Glomerular visceral epithelial cell (primary cell): ENCODE results near the gene CTXN3.
A peak's percentile ranks its signal among the peaks of the same experiment; 100 is the strongest.
"Not testable (repeated sequence)": the region's sequence is repeated elsewhere in the genome, so short reads cannot be mapped to it uniquely, and the experiment has no call there.

Experiments
- DNase-seq: peaks from one replicate; pipeline ENCODE4 v3.0.0-alpha.2; 2016; ENCODE audit errors: extremely low spot score

CTXN3 gene

DNA sequence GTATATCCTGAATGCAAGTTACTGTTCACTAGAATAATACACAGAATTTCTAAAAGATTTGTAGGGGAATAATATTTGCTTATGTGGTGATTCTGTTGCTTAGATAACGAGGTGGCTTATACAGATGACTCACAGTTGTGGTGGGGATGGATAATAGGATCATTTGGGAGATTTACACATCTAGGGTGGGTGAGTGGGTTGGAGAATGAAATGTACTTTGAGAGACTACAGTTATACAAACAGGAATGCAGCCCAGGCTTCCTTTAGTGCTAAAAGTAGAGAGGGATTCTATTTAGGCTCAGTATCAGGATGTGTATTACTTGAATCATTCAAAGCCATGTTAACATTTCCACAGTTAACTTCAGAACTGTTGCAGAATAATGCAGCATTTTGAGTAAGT, 1.8 kb downstream of the CTXN3 start:
- DNase-seq: peak; percentile 47

DNA sequence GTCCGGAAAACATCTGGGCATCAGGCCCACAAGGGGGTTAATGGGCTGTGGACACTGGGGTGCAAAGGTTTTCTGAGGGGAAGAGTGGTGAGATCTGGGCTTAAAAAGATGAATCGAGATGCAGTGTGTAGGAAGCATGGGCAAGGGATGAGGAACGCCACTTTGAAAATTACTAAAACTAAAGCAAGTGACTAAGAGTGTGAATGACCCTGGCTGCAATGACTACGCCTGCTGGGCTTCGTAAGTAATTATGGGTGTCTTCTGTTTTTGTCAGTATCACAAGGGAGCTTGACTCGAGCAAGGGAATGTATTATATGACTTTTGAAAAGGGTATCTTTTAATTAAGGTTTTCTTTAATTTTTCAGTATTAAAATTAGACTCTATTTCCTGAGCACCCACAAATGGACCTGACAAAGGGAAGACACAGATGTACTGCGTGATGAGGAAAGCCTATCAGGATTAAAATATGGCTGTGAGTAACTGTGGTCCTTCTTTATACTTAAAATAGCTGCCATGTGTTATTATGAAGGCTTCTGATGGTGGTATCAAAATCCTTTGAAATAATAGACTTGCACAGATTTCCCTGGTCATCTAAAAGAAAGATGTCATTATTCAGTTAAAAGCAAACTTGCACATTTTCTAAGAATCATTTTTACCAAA, 4.2 kb downstream of the CTXN3 start:
- no peak for DNase-seq

DNA sequence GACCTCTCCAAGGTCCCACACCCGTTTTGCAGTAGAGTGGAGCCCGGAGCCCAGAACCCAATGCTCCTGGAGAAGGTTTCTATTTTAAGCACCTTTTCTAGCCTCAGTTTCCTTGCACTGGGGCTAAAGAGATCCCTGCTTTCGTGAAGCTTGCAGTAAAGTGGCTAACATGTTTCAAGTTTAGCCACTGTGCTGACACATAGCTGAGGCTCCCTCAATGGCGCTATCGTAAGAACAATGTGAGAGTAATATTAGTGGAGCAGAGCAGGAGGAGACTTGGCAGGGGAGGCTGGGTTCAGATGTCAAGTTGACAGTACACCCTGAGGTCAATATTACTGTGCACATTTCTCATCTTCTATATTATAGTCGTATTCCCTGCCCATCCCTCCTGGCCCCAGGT, 7.9 kb downstream of the CTXN3 start:
- DNase-seq: no peak

DNA sequence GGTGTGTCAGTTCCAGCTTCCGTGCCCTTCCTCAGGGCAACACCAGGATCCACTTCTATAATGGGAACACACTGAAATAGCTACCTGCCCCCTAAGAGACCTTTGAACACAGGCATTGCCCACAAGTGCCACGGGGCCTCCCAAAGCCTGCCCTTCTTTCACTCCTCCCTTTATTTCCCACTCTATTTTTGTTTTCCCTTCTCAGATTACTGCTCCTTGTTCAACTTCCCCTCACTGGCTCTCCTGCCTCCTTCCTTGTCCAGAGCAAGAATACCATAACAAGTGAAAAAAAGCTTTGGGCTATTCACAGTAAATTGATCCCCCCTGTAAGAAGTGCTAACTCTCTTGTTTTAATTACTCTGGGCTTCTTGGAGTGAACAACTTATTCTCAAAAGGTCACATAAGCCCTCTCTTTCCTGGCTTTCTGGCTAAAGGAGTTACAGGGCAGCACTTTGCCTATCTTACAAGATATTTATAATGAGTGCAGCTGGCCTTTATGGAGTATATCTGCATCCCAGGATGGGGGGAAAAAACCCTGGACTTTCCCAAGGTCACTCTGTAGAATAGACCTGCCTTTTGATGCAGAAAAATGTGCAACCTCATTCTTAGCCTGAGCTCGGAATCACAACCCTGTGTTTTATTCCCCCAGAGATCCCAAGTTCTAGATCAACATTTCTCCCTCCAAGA, 11.3 kb downstream of the CTXN3 start:
- DNase-seq: no peak

DNA sequence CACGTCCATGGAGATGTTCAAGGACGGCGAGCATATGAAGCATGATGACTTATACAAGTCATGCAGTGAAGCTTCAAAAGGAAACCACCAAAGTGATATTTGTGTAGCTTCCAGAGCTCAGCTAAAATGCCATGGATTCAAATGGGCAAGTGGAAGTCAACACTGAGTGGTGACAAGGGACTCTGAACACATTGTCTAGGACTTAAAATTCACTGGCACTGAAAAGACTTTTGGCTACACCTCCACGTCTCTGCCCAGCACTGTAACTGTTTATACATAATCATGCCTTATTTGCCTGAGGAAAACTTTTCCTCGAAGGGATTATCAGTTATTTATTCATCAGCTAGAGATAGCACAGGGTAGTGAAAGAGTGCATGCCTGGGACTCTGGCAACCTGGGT, 15.2 kb downstream of the CTXN3 start:
- no peak for DNase-seq

DNA sequence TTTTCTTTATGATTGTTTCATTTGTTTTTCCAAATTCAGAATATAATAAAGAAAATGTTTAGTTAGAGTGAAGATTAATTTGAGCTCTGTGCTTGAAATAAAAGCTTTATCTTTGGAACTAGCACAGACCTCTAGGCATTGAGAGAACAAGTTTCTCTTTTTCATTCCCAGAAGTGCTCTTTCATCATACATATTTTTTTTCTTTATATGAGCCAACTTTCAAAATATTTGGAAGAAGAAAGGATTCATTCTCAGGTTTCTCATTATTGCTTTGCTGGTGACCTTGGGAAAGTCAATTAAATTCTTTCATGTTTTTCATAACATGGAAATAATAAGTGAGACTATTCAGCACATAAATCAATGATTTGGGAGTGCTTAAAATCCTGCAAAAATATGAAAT, 16.8 kb downstream of the CTXN3 start:
- DNase-seq: no peak

DNA sequence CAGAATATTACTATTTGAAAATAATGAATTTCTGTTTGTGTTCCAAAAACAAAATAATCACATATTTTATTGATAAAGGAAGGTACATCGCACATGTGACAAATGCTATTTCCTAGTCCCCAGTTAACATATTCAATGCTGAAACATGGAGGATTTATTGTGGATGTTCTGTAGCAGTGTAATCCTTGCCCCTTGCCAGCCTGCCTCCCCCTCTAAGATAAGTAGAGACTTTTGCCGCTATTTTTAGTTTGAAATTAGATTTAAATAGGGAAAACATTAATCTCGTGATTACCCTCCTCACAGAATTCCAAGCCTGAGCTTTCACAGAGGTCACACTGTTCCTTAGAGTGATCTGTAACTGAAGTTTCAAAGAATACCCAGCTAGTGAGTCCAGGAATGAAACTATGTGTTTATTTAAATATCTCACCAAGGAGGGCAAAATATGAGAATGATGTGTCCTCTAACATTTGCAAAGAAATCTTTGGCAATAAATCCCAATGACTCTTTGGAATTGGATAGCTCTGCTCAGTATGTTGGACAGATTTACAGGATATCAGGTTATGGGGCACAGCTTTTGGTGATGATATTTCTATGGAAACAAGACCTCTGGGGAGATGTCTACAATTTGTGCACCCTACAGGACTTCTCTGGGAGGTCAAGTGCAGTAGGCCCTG, 17.3 kb downstream of the CTXN3 start:
- no peak for DNase-seq

DNA sequence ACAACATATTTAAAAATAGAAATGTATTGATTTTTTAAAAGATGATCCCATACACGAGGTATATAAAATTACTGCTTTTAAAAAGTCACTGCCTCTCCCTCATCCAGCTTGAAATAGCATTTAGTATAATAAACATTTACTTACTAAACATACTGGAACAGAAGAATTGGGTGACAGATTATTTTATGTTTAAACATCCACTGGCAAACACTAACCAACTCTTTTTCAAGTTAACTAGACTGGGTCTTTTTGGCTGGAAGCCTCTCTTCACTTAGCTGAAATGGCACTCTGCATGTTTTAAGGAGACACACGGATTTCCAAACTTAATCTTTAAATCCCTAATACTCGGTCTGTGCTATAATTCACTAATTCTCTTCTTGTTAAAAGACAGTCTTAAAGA, 19.0 kb downstream of the CTXN3 start:
- no peak for DNase-seq

DNA sequence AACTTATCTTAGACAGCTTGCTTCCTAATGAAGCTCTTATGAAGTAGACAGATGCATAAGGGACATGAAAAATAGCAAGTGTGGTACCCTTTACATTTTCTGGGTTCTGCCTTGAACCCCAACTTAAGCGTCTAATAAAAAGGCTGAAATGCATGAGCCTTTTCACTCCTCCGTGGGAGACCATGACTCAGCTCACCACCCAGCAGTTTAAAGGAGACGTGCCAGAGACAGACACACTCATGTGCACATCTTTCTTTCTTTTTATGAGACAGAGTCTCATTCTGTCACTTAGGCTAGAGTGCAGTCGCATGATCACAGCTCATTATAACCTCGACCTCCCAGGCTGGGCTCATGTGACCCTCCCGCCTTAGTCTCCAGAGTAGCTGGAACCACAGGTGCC, 22.3 kb downstream of the CTXN3 start:
- peak; percentile 23 for DNase-seq

DNA sequence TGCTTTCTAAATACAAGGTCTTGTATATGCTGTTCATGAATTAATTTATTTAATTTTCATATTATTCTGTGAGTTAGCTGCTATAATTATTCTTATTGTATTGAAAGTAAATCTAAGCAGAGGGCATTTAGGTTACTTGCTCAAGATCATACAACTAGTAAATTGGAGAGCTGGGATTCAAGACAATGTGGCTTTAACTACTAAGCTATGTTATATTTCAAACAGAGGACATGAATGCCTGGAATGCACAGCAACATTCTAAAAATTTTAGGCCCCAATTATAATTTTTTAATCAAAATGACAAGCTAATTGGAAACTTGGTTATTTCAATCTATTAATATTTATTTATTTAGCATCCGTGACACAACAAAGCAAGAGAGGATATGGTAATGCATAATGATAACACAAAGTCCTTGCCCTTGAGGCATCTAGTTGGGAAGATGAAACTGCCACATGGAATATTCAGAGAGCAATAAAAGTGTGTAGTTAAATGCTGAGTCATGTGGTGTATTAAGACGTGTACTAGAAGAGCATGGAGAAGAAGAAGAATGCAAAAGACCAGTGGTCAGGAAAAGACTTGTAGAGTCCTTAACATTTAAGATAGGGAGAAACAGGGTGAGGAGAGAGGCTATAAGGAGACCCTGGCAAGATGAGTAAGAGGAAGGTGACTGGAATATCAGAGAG, 24.4 kb downstream of the CTXN3 start:
- DNase-seq: no peak

DNA sequence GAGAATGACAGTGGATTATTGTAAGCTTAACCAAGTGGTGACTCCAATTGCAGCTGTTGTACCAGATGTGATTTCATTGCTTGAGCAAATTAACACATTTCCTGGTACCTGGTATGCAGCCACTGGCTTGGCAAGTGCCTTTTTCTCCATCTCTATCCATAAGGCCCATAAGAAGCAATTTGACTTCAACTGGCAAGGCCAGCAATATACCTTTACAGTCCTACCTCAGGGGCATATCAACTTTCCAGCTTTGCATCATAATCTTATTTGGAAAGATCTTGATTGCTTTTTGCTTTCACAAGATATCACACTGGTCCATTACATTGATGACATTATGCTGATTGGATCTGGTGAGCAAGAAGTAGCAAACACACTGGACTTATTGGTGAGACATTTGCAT, 28.1 kb downstream of the CTXN3 start:
- DNase-seq: not testable (repeated sequence)

DNA sequence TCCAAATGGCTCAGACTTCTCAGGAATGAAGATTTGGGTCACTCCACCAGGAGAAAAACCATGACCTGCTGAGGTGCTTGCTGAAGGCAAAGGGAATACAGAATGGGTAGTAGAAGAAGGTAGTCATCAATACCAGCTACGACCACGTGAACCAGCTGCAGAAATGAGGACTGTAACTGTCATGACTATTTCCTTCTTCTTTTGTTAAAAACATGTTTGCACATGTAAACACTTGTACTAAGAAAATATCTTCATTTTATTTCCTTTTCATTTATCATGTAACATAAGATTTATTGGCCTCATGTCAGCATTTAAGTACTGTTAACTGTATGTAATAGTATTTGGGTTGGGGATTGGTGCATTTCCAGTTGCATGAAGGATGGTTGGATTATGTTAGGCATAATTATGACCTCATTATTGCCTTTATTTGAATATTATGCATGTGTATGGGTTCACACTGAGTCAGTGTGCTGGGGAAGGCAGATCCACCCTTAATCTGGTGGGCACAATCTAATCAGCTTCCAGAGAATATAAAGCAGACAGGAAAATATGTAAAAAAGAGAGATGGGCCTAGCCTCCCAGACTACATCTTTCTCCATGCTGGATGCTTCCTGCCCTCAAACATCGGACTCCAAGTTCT, 30.9 kb downstream of the CTXN3 start:
- not testable (repeated sequence) for DNase-seq

DNA sequence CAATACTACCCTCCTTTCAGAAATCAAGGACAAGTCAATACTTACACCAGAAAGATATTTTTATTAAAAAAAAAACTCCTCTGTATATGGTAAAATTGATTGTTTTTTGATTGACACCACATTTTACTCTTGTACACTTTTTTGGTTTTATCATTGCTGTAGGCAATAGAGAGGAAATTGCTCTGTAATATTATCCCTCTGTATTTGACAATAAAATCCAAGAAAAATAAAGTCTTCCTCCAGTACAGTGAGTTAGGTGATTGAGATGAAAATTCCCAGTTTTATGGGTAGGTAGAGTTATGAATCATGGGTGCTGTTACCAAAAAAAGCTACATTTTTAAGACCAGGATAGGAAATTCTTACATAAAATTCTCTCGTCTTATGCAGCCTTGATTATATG, 31.7 kb downstream of the CTXN3 start:
- DNase-seq: no peak

DNA sequence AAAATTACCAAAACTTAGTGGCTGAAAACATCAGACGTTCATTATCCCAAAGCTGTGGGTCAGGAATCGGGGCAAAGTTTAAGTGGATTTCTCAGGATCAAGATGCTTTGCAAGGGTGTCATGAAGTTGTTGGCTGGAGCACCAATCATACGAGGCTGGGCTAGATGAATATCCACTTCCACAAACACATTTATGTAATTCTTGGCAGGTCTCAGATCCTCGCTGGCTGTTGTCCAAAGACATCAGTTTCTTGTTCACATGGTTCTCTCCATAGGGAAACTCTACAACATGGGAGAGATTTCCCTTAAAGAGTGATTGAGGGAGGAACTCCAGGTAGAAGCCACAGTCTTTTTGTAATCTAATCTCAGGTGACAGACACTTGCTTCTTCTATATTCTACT, 34.1 kb downstream of the CTXN3 start:
- no peak for DNase-seq

DNA sequence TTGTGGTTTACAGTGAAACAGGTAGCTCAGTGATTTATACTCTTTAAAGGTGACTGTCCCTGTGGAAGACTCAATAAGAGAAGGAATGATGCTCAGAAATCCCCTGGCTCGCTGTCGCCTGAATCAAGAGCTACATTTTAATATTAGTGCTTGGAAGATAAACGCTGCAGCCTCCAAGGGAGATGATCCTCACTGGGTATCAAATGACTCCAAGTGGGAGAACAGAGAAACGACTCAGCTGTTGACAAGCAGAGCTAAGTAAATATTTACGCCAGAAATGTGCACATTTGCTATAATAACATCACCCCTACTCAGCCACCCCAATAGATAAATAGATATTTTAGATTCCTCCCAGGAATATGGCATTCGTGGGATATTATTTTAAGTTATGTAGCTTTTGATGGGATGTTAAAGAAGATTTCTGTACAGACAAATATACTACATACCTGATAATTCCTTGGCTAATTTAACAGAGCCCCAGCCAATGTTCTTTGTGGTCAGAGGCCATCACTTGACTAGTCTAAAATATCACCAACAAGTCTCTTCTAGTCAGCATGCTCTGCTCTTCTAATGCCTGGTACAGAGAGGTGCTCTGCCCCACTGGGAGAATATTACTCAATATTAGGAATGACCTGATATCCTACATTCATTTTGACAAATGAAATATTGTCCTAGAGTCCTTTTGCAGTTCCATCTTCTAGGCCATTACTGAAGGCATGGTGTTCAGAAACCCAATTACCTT, 36.0 kb downstream of the CTXN3 start:
- no peak for DNase-seq

DNA sequence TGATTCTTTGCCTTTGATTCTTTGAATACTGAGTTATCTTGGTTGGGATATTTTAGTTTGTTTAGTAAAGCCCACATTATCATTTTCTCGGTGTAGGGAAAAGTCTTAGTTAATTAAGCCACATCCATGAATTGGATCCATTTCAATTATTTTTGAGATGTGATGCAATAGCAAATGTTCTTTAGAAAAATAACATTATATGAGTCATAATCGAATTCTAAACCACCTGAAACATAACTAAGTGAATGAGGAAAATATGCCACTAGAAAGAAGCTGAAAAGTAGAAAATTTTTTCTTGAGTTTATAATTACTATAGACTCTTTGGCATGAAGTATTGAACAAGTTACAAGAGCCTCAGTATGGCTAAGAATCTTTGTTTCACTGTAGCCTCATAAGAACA, 36.8 kb downstream of the CTXN3 start:
- DNase-seq: no peak

DNA sequence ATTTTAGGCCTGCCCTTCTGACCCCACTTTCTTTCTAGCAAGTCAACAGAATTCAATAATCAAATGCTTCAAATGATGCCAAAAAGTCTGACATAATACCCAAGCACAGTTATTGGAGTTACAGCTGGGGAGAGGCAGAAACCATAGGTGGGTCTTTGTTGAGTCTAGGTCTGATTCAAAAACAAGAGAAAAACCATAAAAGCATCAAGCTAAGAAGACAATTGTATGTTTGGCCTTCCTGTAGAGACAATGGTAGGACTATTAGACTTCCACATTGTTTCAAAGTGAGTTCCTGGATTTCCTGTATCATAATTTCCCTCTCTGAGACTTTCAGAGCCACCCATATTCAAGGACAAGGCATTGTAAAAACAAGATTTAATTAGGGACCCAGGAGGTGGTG, 37.5 kb downstream of the CTXN3 start:
- no peak for DNase-seq

DNA sequence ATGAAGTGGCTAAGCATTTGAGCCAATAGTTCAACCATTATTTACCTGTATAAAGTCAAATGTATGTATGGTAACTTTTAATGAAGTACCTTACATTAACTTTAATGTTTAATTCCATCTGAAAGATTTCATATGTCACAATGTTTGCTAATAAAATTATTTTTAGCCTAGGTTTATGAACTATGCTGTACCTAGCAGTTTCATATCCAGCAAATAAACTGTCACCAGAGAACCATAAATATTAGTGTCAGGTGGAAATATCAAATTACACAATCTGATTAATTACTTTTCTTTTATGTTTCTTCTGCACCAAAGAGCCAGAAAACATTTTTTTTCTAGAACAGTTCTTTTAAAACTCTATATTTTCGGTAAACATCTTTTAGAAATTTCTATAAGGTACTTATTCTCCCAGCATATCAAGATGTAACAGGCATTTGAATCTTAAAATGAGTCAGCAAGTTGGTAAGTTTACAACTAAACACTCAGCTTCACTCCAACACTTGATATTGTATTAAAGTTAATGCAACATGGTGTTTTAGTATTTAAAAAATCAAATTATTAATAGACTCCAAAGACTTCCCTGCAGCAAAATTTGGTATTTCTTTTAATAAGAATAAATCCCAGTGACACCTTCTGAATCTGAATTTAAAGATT, 45.8 kb downstream of the CTXN3 start:
- DNase-seq: no peak

DNA sequence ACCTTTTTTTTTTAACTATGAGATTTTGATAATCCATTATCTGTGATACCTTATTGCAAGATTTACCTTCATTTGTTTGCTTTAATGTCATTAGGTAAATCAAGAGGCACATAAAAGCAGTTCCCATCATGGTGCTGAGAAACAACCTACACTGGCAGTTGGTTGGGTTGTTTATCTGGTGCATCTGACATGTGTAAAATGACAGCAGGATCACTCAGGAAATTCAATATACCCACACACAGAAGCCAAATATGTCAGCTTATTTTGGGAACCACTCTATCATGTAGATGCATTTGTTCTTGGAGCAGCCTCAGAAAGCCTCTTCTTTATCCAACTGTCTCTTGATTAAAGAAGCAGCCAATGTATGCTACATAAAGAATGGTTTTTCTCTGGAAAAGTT, 46.5 kb downstream of the CTXN3 start:
- no peak for DNase-seq

DNA sequence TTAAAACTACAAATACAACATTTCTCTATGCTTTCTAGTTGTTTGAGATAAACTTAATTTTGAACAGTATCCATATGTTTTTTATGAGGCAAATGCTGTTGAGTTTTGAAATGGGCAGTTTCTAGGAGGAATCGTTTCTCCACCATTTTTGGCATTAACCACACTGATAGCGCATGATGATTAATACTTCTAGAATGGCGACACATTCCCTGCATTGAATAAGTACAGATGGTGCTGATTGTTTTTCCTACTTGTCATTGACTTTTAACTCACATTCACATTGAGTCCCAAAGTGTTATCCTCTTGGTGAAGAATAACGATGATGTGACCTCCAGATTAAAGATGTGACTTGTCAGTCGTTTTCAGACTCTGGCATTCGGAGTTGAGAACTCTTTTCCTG, 47.8 kb downstream of the CTXN3 start:
- peak; percentile 33 for DNase-seq
